VCaP (cell line): ENCODE results near the gene PPP4R3B.
A peak's percentile ranks its signal among the peaks of the same experiment; 100 is the strongest.

Experiments used
- H3K27ac ChIP-seq: fragments of 450-650 bp; 2 replicates; pipeline ENCODE4 v1.5.1; 2017
- TF ChIP-seq, protein P1 (sequence below): fragments of 450-650 bp; conservative IDR thresholded peaks from 2 replicates; pipeline ENCODE4 v1.5.1; 2017; ENCODE audit warnings: mild to moderate bottlenecking, moderate library complexity

The PPP4R3B gene

DNA sequence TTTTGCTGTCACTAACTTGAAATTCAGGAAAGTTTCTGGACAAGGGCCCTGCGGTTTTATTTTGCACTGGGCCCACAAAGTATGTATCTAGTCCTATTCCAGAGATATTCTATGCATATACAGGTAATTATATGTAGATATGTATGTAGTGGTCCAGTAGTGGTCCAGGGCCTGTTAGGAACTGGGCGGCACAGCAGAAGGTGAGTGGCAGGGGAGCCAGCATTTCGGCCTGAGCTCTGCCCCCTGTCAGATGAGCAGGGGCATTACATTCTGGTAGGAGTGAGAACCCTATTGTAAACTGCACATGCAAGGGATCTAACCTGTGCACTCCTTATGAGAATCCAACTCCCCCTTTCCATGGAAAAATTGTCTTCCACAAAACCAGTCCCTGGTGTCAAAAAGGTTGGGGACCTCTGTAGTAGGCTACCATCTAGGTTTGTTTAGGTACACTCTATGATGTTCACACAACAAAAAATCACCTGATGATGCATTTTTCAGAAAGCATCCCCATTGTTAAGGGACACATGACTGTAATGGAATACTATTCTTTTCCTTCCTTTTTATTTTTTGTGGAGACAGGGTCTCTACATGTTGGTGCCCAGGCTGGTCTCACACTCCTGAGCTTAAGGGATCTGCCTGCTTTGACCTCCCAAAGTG is 2.8 kb upstream of the PPP4R3B start:
- TF ChIP-seq, protein P1, sequence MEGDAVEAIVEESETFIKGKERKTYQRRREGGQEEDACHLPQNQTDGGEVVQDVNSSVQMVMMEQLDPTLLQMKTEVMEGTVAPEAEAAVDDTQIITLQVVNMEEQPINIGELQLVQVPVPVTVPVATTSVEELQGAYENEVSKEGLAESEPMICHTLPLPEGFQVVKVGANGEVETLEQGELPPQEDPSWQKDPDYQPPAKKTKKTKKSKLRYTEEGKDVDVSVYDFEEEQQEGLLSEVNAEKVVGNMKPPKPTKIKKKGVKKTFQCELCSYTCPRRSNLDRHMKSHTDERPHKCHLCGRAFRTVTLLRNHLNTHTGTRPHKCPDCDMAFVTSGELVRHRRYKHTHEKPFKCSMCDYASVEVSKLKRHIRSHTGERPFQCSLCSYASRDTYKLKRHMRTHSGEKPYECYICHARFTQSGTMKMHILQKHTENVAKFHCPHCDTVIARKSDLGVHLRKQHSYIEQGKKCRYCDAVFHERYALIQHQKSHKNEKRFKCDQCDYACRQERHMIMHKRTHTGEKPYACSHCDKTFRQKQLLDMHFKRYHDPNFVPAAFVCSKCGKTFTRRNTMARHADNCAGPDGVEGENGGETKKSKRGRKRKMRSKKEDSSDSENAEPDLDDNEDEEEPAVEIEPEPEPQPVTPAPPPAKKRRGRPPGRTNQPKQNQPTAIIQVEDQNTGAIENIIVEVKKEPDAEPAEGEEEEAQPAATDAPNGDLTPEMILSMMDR, result peak; percentile 25; the same call in 1 of the 2 replicates
- no peak overlapping the region for H3K27ac ChIP-seq

DNA sequence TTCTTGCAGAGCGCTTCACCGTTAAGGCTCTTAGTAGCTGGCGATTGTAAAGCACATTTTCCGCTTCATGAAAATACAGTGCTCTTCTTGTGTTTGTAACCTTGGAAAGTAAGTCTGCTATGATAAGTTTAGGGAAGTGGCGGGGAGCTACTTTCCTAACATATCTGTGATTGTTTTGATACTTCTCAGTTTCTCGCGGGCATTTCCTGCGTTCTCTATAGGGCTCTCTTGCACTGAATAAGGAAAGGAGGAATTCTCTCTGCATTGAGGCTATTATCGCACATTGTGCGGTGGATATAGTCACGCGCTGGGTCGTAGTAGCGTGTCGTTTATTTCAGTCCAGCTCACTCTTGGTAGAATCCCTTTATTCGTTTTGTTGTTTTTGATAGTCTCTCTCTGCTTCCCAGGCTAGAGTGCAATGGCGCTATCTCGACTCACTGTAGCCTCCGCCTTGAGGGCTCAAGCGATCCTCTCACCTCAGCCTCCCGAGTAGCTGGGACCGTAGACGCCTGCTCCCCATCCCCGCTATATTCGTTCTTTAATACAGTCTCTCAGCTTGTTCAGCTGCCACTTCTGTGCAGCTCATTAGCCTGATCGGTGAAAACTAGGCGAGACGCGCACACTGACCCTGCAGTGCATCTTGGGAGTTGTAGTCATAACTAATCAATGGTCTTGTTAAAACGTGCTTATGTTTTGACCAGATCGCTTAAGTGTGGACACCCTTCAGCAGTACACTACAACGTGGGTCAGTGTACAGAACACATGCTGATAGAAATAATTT is 1.0 kb upstream of the PPP4R3B start:
- TF ChIP-seq, protein P1, result no peak
- H3K27ac ChIP-seq, result peak overlapping the region; percentile 99

DNA sequence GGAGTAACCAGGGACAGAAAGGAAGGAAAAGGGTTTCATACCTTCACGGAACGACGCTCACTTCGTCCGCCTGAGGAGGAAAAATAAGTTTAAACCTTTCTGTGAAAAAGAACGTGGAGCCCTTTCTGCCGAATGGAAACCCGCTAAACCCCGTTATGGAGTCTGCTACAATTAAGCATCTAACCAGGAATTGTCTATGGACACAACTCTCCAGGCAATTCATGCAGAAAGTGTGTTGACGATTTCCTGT is 528 bp upstream of the PPP4R3B start:
- peak overlapping the region; percentile 99 for H3K27ac ChIP-seq
- TF ChIP-seq, protein P1, result 0 out of 2 replicates have a peak, but pooled peaks have one; percentile 8

DNA sequence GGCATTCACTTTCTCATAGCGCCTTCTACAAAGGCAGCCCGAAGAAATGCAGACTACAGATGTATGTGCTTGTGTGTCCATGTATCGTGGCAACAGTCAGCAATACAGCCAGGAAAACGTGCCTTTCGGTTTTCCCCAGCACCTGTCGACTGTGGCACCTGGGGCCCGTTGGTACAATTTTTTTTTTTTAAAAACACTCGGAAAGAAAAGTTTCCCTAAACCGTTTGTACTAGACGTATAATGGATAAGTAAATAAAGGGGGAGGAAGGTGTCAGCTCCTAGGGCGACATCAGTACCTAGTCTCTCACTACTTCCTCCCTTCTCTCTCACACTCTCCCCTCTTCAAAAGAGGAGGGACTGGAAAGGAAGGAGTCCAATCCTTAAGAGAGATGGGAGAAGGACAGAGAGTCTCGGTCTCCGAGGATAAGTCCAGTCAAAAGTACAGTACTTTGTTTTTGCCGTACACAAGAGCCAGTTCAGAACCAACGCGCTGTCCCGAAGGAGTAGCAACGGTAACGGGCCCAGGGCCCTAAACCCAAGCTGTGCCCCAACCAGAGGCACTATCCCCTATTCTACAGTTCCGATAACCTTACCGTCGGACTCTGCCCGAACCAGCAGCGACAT is 759 bp downstream of the PPP4R3B start:
- H3K27ac ChIP-seq, result peak overlapping the region; percentile 99
- TF ChIP-seq, protein P1, result no peak

DNA sequence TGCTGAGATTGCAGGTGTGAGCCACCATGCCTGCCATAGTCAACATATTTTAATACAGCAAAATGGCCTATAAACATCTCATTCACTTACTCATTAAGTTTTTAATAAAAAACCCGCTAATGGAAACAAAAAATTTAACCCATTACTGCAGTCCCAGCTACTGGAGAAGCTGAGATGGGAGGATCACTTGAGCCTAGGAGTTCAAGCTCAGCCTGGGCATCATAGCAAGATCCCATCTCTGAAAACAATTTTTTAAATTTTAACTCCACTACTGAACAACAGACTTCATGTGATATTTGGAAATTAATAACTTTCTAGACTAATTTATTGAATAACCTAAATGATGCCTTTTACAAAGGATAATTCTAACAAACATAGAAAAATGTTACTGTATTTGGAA is 5.4 kb downstream of the PPP4R3B start:
- TF ChIP-seq, protein P1, result no peak
- no peak overlapping the region for H3K27ac ChIP-seq

DNA sequence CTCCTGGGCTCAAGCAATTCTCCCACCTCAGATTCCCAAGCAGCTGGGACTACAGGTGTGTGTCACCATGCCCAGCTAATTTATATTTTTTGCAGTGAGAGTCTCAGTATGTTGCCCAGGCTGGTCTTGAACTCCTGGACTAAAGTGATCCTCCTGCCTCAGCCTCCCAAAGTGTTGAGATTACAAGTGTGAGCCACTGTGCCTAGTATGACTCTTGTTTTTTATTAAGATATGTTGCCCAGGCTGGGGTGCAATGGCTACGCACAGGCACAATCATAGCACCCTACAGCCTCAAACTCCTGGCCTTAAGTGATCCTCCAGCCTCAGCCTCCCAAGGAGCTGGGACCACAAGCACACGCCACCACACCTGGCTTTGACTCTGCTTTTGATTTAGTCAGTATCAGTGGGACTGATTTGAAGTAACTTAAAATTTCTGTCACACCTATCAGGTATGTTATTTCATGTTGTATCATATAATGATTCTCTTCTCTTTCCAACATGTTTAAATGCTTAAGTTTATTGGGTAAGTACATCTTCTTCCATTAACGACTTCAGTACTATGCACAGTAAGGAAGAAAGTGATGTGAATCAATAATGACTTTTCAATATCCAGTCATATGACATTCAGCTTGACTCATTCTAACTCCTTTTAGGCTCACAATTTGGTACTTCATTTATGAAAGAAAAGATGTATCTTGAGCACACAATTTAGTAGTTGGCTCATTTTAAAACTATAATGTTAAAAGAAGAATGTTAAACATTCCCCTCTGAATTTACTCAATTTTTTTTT is 6.3 kb downstream of the PPP4R3B start:
- H3K27ac ChIP-seq, result no peak overlapping the region
- TF ChIP-seq, protein P1, result no peak
